Natural killer cell (primary cell): ENCODE measurements around the gene C11orf97. TPM values are rescaled to one million over a fixed set of nuclear protein-coding genes. Genes with fewer than 3 reads are reported as not detected.
"Not testable (repeated sequence)": the region's sequence is repeated elsewhere in the genome, so short reads cannot be mapped to it uniquely, and the experiment has no call there.

ENCODE experiments used
- ATAC-seq, 3 donors: fragments of 150-1000 bp in 2 of 3; fragments of 200-7000 bp in 1 of 3; cut with Tn5 transposase; 1 replicate in 1 of 3; 2 replicates in 2 of 3; pipeline ENCODE4 v1.10.0; 2021; ENCODE audit warnings: mild to moderate bottlenecking in 2 of 3, moderate library complexity in 2 of 3
- DNase-seq, 2 donors: peaks; one replicate each; pipeline versions ENCODE4 v3.0.0 to v3.0.0-alpha.2; 2013 to 2021; ENCODE audit warnings: mixed read lengths in 1 of 2
- H3K27ac ChIP-seq: one replicate; pipeline ENCODE4 v1.5.1; 2013; ENCODE audit warnings: mild to moderate bottlenecking, low read length
- H3K27me3 ChIP-seq: one replicate; pipeline ENCODE4 v1.6.1; 2013; ENCODE audit warnings: low read length; ENCODE audit not compliant: control insufficient read depth, insufficient read depth
- H3K36me3 ChIP-seq: one replicate; pipeline ENCODE4 v1.6.1; 2013; ENCODE audit warnings: low read length; ENCODE audit not compliant: control insufficient read depth, insufficient read depth
- H3K4me1 ChIP-seq: one replicate; pipeline ENCODE4 v1.6.1; 2013; ENCODE audit warnings: low read length; ENCODE audit not compliant: control insufficient read depth, insufficient read depth
- H3K4me3 ChIP-seq: one replicate; pipeline ENCODE4 v1.5.1; 2013; ENCODE audit warnings: low read length
- H3K9me3 ChIP-seq: one replicate; pipeline ENCODE4 v1.6.1; 2013; ENCODE audit warnings: low read length; ENCODE audit not compliant: control insufficient read depth, insufficient read depth
- H3K27ac Mint-ChIP-seq, 2 donors: one replicate each; pipeline ENCODE4 v1.8.0; 2022; ENCODE audit warnings: mild to moderate bottlenecking in 2 of 2, mixed read lengths in 2 of 2, moderate library complexity in 1 of 2
- H3K27me3 Mint-ChIP-seq, 2 donors: one replicate each; pipeline ENCODE4 v1.8.0; 2022; ENCODE audit warnings: low read depth in 2 of 2, mixed read lengths in 2 of 2
- H3K36me3 Mint-ChIP-seq: one replicate; pipeline ENCODE4 v1.8.0; 2022; ENCODE audit warnings: mixed read lengths
- H3K4me1 Mint-ChIP-seq, 2 donors: one replicate each; pipeline ENCODE4 v1.8.0; 2022; ENCODE audit warnings: mixed read lengths in 2 of 2
- H3K4me3 Mint-ChIP-seq: one replicate; pipeline ENCODE4 v1.8.0; 2022; ENCODE audit warnings: mild to moderate bottlenecking, moderate library complexity, mixed read lengths
- H3K9me3 Mint-ChIP-seq, 2 donors: one replicate each; pipeline ENCODE4 v1.8.0; 2022; ENCODE audit warnings: mixed read lengths in 2 of 2
- WGBS: methylation state at CpG from one replicate; pipeline ENCODE4 v1.1.7; 2013; ENCODE audit warnings: missing lambda C conversion rate; ENCODE audit not compliant: insufficient coverage; 5-methylcytosine and 5-hydroxymethylcytosine counted together
- intact Hi-C: fragments of 100-400 bp; cut with micrococcal nuclease; formaldehyde crosslinking; loops from one replicate; pipeline ENCODE4 v1.14.2; 2022
- total RNA-seq, 4 donors: library from RNA; stranded (reverse); fragments of 120-200 nt in 1 of 4; gene quantifications; one replicate each; pipeline versions ENCODE4 v1.2.3 to v1.2.4, GENCODE V29; 2013 to 2022
- TF ChIP-seq, protein P1 (sequence below): fragments of 200-600 bp; IDR thresholded peaks from one replicate; pipeline ENCODE4 v1.8.0; 2022; ENCODE audit warnings: antibody characterized with exemption

C11orf97 gene
- total RNA-seq, 3 donors from 2014 or later (not counting 1 experiment from before 2014, with no cell fraction given), result not detected

GRCh38 chr11:94553938-94554337 lies 41.7 kb downstream of the C11orf97 start:
- Mint-ChIP-seq H3K27ac (no peak overlapping the region), H3K9me3 (no peaks in the 10 kb centered on the region), H3K27me3 (no peaks in the 10 kb centered on the region), H3K4me3 (no peak overlapping the region), H3K4me1 (peaks cover 10 to 19% of the 10 kb centered on the region in 2 donors), H3K36me3 (no peaks in the 10 kb centered on the region)
- intact Hi-C loops, result no loop called here
- WGBS, result 0% methylated on average over 1 of the region's 1 CpG
- Histone ChIP-seq H3K4me3 (no peak overlapping the region), H3K27ac (no peak overlapping the region), H3K4me1 (no peaks in the 10 kb centered on the region), H3K9me3 (no peaks in the 10 kb centered on the region), H3K36me3 (no peaks in the 10 kb centered on the region), H3K27me3 (no peaks in the 10 kb centered on the region)
- TF ChIP-seq, protein P1, sequence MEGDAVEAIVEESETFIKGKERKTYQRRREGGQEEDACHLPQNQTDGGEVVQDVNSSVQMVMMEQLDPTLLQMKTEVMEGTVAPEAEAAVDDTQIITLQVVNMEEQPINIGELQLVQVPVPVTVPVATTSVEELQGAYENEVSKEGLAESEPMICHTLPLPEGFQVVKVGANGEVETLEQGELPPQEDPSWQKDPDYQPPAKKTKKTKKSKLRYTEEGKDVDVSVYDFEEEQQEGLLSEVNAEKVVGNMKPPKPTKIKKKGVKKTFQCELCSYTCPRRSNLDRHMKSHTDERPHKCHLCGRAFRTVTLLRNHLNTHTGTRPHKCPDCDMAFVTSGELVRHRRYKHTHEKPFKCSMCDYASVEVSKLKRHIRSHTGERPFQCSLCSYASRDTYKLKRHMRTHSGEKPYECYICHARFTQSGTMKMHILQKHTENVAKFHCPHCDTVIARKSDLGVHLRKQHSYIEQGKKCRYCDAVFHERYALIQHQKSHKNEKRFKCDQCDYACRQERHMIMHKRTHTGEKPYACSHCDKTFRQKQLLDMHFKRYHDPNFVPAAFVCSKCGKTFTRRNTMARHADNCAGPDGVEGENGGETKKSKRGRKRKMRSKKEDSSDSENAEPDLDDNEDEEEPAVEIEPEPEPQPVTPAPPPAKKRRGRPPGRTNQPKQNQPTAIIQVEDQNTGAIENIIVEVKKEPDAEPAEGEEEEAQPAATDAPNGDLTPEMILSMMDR, result no peak
- ATAC-seq, result no peak
- no peak for DNase-seq

DNA sequence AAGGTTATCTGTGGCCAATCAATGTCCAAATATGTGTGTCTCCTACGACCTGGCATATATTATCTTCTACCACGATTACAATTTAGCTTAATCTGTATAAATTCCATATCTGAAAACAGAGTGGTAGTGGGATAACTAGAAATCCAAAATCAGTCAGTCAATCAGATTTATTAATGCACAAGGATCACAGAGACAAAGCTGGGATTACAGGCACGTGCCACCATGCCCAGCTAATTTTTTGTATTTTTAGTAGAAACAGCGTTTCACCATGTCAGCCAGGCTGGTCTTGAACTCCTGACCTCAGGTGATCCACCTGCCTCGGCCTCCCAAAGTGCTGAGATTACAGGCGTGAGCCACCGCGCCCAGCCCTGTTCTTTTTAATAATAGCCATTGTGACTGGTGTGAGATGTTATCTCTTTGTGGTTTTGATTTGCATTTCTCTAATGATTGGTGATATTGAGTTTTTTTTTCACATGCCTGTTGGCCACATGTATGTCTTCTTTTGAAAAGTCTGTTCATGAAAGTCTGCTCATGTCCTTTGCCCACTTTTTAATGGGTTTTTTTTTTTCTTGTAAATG lies 43.6 kb downstream of the C11orf97 start:
- H3K27me3 Mint-ChIP-seq, H3K9me3 ChIP-seq, DNase-seq, H3K36me3 Mint-ChIP-seq, H3K4me1 Mint-ChIP-seq, H3K9me3 Mint-ChIP-seq, H3K4me3 ChIP-seq, H3K4me3 Mint-ChIP-seq, ATAC-seq, H3K27ac Mint-ChIP-seq, intact Hi-C loops, H3K27me3 ChIP-seq, H3K27ac ChIP-seq, H3K36me3 ChIP-seq, H3K4me1 ChIP-seq: not testable (repeated sequence)
- 89% methylated on average over 6 of the region's 8 CpGs for WGBS

- intact Hi-C loops, result no loop called here
- H3K9me3 ChIP-seq, result no peaks in the 10 kb centered on the region
- TF ChIP-seq, protein P1, result no peak
- Mint-ChIP-seq H3K27me3 (no peaks in the 10 kb centered on the region), H3K36me3 (no peaks in the 10 kb centered on the region), H3K4me1 (peaks cover 4 to 5% of the 10 kb centered on the region in 2 donors), H3K9me3 (no peaks in the 10 kb centered on the region), H3K4me3 (no peak overlapping the region), H3K27ac (no peak overlapping the region)
- no peak overlapping the region for H3K4me3 ChIP-seq
- ATAC-seq (no peak), DNase-seq (no peak)
- no peaks in the 10 kb centered on the region for H3K4me1 ChIP-seq
- no peaks in the 10 kb centered on the region for H3K36me3 ChIP-seq
- H3K27me3 ChIP-seq, result no peaks in the 10 kb centered on the region
- no peak overlapping the region for H3K27ac ChIP-seq
Measured at GRCh38 chr11:94557421-94557820, 45.2 kb downstream of the C11orf97 start.

DNA sequence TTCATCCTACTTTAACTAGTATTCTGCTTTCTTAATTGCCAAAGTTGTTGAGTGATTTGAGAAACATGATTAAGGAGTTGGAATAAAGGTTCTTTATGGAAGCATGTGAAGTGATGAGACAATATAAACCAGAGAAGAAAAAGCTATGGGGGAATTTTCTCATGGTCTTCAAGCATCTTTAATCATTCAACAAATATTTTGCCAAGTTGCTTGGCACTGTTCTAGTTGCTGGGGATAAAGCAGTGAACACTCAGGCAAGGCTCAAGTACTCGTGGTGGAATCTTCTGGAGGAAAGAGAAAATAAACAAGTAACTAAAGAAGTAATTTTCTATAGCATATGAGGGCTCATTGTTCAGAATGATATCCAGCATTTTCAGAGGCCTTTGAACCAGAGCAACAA lies 45.7 kb downstream of the C11orf97 start:
- TF ChIP-seq, protein P1, result no peak
- Mint-ChIP-seq H3K27ac (no peak overlapping the region), H3K4me3 (no peak overlapping the region), H3K36me3 (no peaks in the 10 kb centered on the region), H3K4me1 (peaks cover 4 to 5% of the 10 kb centered on the region in 2 donors), H3K9me3 (no peaks in the 10 kb centered on the region), H3K27me3 (no peaks in the 10 kb centered on the region)
- H3K9me3 ChIP-seq, result no peaks in the 10 kb centered on the region
- H3K27ac ChIP-seq, result no peak overlapping the region
- 88% methylated on average over 1 of the region's 1 CpG for WGBS
- no peaks in the 10 kb centered on the region for H3K27me3 ChIP-seq
- H3K36me3 ChIP-seq, result no peaks in the 10 kb centered on the region
- H3K4me3 ChIP-seq, result no peak overlapping the region
- no peak for DNase-seq
- no peaks in the 10 kb centered on the region for H3K4me1 ChIP-seq
- intact Hi-C loops, result no loop called here
- no peak for ATAC-seq
